Activated T-cell treated with anti-CD3 and anti-CD28 coated beads for 1 hour (primary cell): Measurements from ENCODE around the gene PRDM16.
"Not testable (repeated sequence)": the region's sequence is repeated elsewhere in the genome, so short reads cannot be mapped to it uniquely, and the experiment has no call there.

Experiments
- DNase-seq: peaks from one replicate; pipeline ENCODE4 v3.0.0-alpha.2; 2020; ENCODE audit warnings: low read depth

The PRDM16 gene

DNA sequence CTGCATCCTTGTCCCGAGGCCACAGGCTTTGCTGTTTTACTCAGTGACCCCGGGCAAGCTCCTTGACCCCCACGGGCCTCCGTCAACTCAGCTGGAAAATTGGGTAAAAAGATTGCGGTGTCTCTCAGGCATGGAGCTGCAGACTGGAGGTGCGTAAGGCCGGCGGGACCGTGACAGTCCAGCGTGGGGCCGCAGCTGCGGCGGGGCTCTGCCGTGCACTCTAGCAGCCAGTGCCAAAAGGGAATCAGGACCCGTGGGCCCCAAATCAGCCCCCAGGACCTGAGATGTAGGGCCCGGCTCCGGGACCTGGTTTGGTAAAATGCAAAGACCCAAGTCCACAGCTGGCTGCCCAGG is 158.3 kb downstream of the PRDM16 start:
- no peak for DNase-seq

DNA sequence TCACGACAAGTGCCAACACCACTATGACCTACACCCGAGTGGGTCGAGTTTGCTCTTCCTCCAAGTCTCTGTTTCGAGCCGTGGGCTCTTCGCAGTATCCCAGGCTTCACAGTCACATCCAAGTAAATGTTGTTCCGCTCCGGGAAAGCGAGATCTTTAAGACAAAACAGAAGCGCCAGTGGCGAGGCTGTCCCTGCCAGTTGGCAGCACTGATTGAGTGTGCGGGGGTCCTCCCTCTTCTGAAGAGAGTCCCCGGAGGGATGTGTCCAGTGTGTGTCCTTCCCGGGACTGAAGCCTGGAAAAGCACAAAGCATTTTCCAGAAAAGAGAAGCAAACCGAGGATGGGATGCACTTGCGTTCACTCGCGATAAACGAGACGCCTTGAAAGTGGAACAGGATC is 158.9 kb downstream of the PRDM16 start:
- DNase-seq, result no peak

DNA sequence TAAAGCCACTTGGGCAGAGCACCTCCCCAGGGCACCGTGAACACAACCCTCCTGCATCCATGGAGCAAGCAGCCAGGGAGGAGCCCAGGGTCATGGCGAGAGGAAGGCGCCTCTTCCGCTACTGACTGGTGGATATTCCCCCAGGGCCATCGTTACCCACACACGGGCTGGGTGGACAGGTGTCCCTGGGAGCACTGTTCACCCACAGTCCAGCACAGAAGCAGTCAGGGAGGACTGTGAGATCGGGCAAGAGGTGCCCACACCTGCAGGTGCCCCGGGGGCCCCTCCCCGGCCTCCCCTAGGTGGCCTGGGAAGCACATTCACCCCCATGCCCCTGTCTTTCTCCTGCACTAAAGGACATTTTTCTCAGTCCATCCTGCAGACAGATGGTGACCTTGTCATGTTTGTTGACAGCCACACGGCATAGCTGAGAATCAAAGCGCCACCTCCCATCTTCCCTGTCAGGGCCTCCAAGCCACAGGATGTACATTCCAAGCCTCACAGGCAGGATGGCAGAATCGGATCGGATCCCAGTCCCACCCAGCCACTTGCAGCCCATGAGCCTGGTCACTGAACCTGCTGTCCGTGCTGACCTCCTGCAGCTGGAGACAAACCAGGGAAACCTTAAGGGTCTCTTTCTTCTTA is 160.2 kb downstream of the PRDM16 start:
- DNase-seq, result no peak

DNA sequence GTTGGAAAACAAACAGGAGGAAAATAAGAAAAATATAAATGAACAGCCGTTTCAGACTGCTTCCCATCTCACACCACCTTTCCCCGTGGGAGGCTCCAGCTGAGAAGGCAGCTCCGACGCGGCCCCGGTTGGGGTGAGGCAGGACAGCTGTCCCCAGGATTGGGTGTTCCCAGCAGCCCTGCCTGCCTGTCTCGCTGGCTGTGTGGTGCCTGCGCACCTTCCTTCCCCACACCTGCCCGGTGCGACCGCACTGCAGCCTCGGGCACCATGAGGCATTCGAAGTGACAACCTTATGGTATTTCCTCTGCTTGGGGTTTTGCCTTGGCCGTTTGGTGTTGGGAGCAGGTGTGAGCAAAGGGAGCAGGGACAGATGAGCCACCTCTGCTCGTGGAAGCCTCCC is 161.6 kb downstream of the PRDM16 start:
- DNase-seq, result no peak

DNA sequence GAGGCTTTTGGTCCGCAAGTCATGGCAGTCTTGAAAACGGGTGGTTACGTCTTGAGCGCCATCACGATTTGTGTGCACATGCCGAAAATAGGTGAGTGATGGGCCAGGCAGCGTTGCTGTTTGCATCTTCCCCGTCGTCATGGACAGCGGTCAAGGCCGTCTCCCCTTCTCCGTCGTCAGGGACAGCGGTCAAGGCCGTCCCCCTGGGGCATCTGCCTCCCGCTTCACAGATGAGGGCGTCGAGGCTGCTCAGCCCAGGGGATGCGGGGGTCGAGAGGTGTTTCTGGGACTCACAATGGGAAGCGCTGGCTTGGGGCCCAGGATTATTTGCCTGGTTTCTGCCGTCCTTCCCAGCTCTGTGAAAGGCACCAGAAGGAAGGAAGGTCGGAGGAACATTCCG is 162.2 kb downstream of the PRDM16 start:
- no peak for DNase-seq

DNA sequence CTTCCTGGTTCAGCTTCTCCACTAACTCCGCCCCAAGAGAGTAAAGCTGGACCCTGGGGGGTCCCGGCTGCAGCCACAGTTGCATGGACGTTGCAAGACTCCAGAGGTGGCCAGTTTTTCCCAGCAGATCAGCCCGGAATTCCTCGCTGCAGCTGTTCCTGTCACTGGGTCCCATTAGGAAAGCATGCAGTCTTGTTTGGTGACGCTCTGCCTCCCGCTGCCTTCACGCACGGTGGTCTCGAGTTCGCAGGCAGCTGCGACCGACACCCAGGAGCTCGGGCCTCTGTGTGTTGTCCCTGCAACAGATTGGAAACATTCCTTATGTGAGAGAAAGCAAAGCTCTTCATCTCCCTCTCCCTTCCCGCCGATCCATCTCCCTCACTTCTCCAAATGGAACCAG is 162.8 kb downstream of the PRDM16 start:
- DNase-seq, result no peak

DNA sequence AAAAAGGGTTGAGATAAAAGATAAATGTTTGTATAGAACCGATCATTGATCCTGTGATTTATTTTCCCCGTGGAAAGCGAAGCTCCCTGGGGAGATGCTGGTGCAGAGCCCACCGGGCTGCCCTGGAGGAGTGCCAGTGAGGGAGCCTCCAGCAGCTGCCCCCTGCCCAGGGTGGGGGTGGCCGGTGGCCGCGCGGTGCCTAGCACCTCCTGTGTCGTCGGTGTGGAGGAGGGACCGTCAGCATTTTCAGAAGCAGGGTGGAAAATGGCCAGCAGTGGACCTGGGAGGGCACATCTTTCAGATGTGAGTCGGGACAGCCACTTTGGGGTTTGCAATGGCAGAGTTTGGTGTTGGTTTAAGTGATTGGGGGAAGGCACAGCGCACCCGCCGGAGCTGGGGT is 164.0 kb downstream of the PRDM16 start:
- no peak for DNase-seq

DNA sequence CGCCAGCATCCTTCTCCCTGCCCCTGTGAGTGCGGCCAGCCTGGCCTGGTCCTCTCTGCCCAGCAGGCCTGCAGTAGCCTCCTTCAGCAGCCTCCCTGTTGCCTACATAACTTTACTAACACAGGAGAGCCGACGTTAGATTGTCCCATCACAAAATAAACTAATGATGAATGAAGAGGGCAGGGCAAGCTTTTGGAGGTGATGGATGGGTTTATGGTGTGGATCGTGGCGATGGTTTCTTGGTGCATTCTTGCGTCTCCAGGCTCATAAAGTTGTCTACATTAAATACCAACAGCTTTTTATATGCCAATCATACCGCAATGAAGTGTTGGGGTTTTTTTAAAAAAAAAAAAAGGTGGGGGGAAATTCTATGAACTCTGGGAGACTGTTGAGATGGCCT is 164.5 kb downstream of the PRDM16 start:
- no peak for DNase-seq

DNA sequence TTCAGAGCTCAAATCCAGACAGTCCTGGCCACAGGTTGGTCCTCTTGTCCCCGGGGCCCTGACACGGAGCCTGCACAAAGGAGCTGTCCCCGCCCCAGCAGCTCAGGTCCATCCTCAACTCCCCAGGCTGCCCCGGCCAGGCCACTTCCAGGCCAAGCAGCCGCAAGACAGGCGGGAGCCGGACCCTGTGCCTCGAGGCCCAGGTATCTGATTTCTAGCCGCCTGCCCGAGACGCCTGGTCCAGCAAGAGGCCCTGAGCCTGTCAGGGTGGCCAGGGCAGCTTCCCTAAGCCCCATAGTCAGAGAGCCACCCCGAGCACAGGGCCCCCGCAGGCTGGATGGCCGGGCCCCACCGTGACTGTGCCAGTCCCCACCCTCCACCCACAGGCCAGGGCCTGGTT is 165.3 kb downstream of the PRDM16 start:
- no peak for DNase-seq

DNA sequence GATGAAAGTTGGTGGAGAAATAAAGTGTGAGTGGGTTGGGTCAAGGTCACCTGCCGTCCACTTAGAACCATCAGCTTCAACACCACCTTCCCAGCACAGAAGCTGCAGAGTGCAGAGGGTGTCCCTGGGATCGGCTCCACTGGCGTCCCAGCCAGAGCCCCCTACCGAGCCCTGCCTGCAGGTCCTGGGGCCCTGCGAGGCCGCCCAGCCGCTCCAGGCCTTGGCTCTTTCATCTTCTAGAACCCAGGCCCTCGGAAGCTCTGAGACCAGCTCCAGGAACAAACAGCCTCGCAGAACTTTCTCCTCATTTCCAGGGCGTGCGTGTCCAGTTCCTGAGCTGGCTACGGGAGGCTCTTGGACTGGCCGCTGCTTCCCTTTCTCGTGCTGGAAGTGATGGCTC is 166.0 kb downstream of the PRDM16 start:
- no peak for DNase-seq

DNA sequence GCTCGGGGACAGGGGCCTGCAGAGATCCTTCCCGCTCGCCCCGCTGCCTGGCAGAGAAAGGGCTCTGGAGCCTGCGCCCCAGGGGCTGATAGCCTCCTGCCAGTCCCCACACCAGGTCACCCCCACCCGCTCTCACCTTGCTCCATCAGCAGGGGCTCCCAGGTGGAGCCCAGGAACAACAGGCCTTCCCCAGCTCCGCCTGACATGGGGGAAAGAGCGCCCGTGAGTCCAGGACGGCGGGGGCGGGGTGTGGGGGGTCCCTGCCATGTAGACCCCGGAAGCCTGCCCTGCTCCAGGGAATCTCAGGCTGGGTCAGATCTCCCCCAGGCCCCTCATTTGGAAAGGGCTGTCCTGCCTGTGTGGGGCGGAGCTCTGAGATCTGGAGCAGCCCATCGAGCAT is 166.5 kb downstream of the PRDM16 start:
- no peak for DNase-seq

DNA sequence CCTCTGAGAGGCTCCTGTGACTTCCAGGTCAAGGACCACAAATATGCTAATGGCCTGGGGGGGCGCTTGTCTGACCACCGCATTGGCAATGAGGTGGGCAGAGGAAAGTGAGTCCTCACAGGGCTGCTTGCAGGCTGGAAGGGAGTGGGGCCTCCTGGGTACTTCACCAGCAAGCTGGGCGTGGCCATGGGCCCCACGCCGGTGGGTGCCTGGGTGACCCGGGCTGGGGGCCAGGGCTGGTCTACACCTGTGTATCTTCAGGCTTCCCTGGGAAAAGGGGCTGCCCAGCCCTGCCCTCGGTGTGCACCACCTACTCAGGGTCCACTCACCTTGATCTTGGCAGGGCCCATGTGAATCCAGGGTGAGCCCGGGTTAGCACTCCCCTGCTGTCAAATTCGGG is 167.4 kb downstream of the PRDM16 start:
- no peak for DNase-seq

DNA sequence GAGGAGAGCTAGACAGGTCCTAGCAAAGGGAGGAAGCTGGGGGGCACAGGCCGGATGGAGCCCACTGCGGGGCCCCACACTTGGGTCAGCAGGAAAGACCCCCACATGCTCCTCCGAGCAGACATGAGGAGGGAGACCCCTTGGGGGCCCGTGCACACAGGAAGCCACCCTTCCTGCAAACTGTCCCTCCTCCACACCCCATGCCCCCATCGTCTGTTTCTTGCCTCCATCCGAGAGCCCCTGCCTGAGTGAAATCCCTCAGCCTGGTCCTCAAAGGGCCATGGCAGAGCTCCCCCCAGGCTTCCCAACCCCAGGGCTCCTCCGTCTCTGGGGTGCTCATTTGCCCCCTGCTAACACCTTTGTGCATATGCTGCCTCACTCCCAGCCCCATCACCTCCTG is 168.0 kb downstream of the PRDM16 start:
- DNase-seq, result no peak

DNA sequence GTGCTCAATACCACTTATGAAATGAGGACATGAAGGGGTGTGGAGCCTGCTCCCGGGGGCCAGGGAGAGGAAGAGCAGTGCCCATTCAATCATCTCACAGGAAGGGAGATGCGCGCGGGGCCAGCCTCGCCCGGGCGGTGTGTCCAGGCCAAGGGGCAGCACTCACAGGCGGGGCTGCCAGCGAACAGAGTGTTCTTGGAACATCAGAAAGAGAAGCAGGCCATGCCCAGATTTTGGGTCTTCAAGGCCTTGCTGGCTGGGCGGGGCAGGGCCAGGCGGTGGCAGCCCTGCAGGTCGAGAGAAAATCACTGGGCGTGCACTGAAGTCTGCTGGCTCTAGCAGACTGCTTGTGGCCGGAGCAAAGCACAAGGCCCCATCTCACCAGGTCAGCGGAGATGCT is 168.6 kb downstream of the PRDM16 start:
- DNase-seq, result no peak

DNA sequence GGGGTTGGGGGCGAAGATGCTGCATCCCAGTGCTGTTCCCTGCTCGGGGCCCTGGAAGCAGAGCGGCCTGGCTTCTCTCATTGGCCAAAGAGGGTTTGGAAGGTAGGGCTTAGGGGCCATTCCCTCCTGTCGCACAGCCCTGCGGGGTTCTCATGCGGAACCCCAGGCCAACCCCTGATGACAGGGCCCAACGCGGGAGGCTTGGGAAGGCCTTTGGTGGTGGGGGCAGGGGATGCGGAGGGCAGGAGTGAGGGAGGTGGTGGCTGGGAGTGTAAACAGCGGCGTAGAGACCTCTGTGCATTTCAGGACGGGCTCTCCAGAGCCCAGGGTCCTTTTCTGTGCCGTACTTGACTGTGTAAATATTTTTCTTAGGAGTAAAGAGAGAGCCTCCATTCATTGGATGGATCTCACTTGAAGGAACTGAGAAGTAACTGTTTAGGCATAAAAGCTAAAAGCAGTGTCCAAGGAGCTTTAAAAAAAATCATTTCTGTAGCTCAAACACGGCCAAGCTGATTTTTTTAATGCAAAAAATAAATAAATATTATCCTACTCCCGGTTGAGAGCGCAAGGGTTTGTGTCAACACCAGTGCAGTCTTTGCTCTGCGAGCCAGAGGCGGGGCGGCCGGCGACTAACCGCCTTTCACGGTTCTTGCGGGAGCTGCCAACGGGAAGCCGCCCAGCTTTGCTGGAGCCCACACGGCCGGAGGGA is 169.1 kb downstream of the PRDM16 start:
- DNase-seq, result no peak

DNA sequence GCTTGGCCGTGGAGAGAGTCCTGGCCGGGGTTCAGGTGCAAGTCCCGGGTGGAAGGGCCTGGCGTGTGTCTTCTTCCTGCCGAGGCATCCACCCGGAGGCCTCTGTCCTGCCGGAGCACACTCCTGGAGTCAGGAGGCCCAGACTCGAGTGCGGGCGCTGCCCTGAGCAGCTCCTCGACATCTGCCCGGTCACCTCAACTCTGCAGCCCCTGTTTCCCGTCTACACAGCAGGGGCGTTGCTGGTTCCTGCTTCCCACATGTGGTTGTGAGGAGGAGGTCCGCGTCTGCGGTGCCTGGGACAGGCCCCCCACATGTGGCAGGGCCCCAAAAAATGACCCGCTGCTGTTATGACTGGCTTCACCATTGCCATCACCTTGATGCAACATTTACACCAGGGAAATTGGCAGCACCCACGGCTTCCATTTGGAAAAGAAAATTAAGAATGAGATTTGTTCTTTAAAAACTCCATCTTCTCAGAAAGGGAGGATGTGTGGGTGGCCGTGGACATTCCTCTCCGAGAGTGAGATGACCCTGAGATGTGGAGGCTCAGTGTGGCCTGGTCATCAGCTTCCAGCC is 169.8 kb downstream of the PRDM16 start:
- no peak for DNase-seq

DNA sequence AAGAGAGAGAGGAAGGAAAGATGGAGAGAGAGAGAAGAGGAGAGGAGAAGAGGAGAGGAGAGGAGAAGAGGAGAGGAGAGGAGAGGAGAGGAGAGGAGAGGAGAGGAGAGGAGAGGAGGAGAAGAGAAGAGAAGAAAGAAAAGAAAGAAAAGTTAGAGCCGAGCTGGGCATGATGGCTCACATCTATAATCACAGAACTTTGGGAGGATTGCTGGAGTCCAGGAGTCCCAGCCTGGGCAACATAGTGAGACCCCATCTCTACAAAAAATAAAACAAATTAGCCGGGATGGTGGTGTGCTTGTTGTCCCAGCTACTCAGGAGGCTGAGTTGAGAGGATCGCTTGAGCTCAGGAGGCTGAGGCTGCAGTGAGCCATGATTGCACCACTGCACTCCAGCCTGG is 171.0 kb downstream of the PRDM16 start:
- not testable (repeated sequence) for DNase-seq

DNA sequence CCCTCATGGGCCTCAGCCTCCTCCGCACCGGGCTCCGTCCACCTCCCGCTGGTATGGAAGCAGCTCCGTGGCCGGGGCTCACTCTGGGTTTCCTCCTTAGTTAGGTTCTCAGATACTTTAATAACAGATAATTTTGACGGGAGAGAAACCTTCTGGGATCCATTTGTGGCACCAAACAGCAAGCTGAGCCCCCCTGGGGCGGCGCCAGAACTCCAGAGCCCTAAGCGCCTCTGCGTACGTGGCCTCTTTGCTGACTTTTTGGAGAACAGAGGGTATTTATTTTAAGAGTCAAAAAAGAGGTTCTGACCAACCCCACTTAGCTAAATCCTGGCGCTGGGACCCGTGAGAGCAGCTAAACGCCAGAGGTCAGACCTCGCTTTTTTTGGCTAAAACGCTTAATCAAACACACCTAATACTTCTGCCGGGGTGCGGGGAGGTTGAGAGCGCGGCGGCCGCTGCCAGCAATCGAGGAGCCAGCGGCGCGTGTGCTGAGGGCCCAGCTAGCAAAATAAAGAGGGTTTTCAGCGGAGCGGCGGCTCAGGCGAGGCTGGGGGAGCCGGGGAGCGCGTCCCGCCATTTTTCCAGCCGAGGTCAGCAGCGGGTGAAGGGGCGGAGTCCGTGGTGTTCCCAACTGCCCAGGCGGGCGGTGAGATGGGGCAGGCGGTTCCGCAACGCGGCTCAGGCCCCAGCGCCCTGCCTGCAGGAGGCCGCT is 171.7 kb downstream of the PRDM16 start:
- DNase-seq, result no peak

DNA sequence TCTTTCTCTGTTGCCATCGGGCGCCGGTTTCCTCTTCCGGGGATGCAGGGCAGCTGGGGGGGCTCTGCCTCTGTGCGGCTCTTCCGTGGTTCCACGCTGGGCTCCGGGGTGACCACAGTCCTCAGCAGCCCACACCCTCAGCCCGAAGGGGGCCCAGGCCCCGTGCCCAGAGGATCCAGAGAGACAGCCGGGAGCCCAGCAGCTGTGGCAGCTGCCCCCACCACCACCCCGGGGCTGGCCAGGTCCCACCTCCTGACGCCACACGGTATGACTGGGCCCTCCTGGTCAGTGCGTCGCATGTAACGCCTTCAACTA is 172.2 kb downstream of the PRDM16 start:
- no peak for DNase-seq

DNA sequence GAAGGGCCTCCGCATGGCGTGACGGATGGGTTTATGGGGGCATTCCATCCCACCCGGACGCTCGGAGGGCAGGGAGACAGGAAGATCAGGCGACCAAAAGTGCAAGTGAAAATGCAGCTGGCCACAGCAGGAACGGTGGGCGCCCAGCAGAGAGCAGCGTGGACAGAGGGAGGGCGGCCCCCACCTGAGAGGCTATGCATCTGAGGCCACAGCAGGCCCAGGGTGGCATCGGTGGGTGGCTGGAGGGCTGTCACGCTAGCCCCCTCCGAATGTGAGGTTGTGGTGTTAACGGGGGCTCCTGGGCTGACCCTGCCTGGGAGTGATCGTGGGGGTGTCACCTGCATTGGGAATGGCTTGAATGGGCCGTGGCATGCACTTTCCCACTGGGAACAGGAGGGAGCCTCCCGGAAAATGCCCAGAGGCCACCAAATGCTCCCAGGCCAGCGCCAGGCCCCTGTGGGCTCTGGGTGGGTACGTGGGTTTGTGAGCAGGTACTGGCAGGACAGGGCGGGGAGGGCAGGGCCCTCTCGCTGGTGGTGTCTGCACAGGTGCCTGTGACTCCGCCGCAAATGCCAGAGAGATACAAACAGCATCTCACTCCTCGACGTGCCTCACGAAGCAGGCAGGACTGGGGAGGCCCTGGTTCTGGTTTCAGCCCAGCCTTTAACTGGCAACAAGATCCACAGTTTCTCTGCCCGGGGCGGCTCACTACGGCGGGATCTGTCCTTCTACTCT is 172.8 kb downstream of the PRDM16 start:
- no peak for DNase-seq

DNA sequence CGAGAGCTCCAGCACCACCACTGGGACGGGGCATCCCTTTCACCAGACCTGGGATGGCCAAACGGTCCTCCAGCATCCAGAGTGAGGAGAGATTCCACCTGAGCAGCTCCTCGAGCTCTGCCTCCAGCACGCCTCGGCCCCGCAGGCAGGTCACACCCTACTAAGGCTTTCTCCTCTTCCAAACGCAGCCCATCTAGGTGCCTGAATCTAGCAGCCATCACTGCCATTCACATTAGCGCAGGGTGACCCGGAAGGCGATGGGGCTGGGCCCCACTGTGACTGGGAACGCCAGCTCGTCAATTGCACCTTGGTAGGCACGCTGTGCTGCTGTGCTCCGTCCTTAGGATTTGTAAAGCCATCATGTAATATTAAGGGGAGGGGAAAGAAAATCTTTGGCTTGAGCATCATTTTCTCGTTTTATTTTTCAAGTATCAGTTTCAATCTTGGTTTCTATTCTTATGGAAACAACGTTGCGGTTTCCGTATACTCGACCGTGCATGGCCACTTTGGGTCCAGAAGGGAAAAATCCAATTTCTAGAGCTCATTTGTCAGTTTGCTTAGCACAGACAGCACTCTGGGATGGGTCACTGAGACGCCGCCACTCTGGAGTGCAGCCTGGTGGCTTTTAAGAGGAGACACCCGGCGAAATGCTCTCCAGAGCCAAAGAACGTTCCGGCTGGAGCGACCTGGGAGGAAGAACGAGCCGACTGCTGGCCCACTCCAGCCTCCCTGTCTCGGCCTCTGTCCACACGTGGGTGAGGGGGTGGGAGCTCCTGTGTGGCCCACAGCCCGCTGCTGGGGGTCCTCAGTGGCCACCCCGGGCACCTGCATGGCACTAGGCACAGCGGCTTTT is 173.6 kb downstream of the PRDM16 start:
- DNase-seq, result no peak

DNA sequence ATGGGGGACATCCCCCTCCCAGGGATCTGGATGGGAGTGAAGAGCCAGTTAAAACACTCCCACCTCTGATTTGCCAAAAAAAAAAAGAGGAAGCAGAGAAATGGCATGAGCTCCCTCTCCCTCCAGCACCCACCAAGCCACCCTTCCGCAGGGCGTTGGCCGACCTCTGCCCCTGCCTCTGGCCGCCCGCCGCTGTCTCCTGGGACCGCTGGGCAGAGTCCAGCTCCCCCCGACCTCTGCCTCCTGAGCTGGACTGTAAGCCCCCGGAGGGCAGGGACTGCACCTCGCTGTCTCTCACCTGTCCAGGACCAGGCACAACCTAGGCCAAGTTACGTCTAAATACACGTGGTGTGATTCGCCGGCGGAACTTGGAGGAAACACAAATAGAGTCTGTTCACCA is 174.3 kb downstream of the PRDM16 start:
- DNase-seq, result no peak
